Natural killer cell (primary cell): Measurements from ENCODE around the gene UQCC3. TPM values are rescaled to one million over a fixed set of nuclear protein-coding genes. Genes with fewer than 3 reads are reported as not detected.
A peak's percentile ranks its signal among the peaks of the same experiment; 100 is the strongest.

Source experiments
- ATAC-seq, 3 donors: fragments of 150-1000 bp in 2 of 3; fragments of 200-7000 bp in 1 of 3; cut with Tn5 transposase; 1 replicate in 1 of 3; 2 replicates in 2 of 3; pipeline ENCODE4 v1.10.0; 2021; ENCODE audit warnings: mild to moderate bottlenecking in 2 of 3, moderate library complexity in 2 of 3
- DNase-seq, 2 donors: peaks; one replicate each; pipeline versions ENCODE4 v3.0.0 to v3.0.0-alpha.2; 2013 to 2021; ENCODE audit warnings: mixed read lengths in 1 of 2
- H3K27ac ChIP-seq: one replicate; pipeline ENCODE4 v1.5.1; 2013; ENCODE audit warnings: mild to moderate bottlenecking, low read length
- H3K27me3 ChIP-seq: one replicate; pipeline ENCODE4 v1.6.1; 2013; ENCODE audit warnings: low read length; ENCODE audit not compliant: control insufficient read depth, insufficient read depth
- H3K36me3 ChIP-seq: one replicate; pipeline ENCODE4 v1.6.1; 2013; ENCODE audit warnings: low read length; ENCODE audit not compliant: control insufficient read depth, insufficient read depth
- H3K4me1 ChIP-seq: one replicate; pipeline ENCODE4 v1.6.1; 2013; ENCODE audit warnings: low read length; ENCODE audit not compliant: control insufficient read depth, insufficient read depth
- H3K4me3 ChIP-seq: one replicate; pipeline ENCODE4 v1.5.1; 2013; ENCODE audit warnings: low read length
- H3K9me3 ChIP-seq: one replicate; pipeline ENCODE4 v1.6.1; 2013; ENCODE audit warnings: low read length; ENCODE audit not compliant: control insufficient read depth, insufficient read depth
- H3K27ac Mint-ChIP-seq, 2 donors: one replicate each; pipeline ENCODE4 v1.8.0; 2022; ENCODE audit warnings: mild to moderate bottlenecking in 2 of 2, mixed read lengths in 2 of 2, moderate library complexity in 1 of 2
- H3K27me3 Mint-ChIP-seq, 2 donors: one replicate each; pipeline ENCODE4 v1.8.0; 2022; ENCODE audit warnings: low read depth in 2 of 2, mixed read lengths in 2 of 2
- H3K36me3 Mint-ChIP-seq: one replicate; pipeline ENCODE4 v1.8.0; 2022; ENCODE audit warnings: mixed read lengths
- H3K4me1 Mint-ChIP-seq, 2 donors: one replicate each; pipeline ENCODE4 v1.8.0; 2022; ENCODE audit warnings: mixed read lengths in 2 of 2
- H3K4me3 Mint-ChIP-seq: one replicate; pipeline ENCODE4 v1.8.0; 2022; ENCODE audit warnings: mild to moderate bottlenecking, moderate library complexity, mixed read lengths
- H3K9me3 Mint-ChIP-seq, 2 donors: one replicate each; pipeline ENCODE4 v1.8.0; 2022; ENCODE audit warnings: mixed read lengths in 2 of 2
- WGBS: methylation state at CpG from one replicate; pipeline ENCODE4 v1.1.7; 2013; ENCODE audit warnings: missing lambda C conversion rate; ENCODE audit not compliant: insufficient coverage; 5-methylcytosine and 5-hydroxymethylcytosine counted together
- intact Hi-C: fragments of 100-400 bp; cut with micrococcal nuclease; formaldehyde crosslinking; loops from one replicate; pipeline ENCODE4 v1.14.2; 2022
- total RNA-seq, 4 donors: library from RNA; stranded (reverse); fragments of 120-200 nt in 1 of 4; gene quantifications; one replicate each; pipeline versions ENCODE4 v1.2.3 to v1.2.4, GENCODE V29; 2013 to 2022
- TF ChIP-seq, protein P1 (sequence below): fragments of 200-600 bp; IDR thresholded peaks from one replicate; pipeline ENCODE4 v1.8.0; 2022; ENCODE audit warnings: antibody characterized with exemption

Gene UQCC3
- total RNA-seq, 3 donors from 2014 or later (not counting 1 experiment from before 2014, with no cell fraction given), result 3.9 to 5.2 (median 4.0) TPM

DNA sequence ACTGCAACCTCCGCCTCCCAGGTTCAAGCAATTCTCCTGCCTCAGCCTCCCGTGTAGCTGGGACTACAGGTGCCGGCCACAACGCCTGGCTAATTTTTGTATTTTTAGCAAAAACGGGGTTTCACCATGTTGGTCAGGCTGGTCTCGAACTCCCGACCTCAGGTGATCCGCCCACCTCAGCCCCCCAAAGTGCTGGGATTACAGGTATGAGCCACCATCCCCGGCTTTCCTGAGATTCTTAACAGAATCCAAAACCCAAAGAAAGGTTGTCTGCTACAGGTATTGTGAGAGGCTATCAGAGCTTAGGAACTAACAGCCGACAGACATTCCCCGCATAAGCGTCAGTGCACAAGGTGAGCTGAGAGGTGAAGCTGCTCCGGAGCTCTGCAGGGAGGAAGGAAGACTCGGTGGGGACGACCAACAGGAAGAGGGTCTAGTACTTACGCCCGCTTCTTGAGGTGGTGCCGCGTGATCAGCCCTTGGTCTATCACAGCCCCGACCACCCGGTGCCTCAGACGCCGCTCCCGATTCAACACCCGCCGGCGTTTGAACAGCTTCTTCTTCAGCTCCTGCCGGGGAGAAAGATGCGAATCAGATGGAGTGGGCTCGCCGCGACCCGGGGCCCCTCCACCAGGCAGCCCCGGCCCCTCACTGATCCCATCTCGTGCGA lies 6.9 kb upstream of the UQCC3 start:
- intact Hi-C loops, result loop anchor here (1.0 to 5.0 kb wide), 5 partner anchors 15 to 74 kb away; partner anchors contain the start of genes EML3, GANAB, HNRNPUL2 and ROM1
- Mint-ChIP-seq H3K9me3 (no peaks in the 10 kb centered on the region), H3K27ac (peak overlapping the region; percentile 87 to 95), H3K36me3 (no peaks in the 10 kb centered on the region), H3K27me3 (no peaks in the 10 kb centered on the region), H3K4me3 (peak overlapping the region; percentile 96), H3K4me1 (peaks cover 6 to 28% of the 10 kb centered on the region in 2 donors)
- H3K36me3 ChIP-seq, result peaks cover 14% of the 10 kb centered on the region
- no peaks in the 10 kb centered on the region for H3K27me3 ChIP-seq
- peak; percentile 33 to 45 (median 35) for ATAC-seq
- H3K27ac ChIP-seq, result peak overlapping the region; percentile 80
- no peaks in the 10 kb centered on the region for H3K9me3 ChIP-seq
- TF ChIP-seq, protein P1, sequence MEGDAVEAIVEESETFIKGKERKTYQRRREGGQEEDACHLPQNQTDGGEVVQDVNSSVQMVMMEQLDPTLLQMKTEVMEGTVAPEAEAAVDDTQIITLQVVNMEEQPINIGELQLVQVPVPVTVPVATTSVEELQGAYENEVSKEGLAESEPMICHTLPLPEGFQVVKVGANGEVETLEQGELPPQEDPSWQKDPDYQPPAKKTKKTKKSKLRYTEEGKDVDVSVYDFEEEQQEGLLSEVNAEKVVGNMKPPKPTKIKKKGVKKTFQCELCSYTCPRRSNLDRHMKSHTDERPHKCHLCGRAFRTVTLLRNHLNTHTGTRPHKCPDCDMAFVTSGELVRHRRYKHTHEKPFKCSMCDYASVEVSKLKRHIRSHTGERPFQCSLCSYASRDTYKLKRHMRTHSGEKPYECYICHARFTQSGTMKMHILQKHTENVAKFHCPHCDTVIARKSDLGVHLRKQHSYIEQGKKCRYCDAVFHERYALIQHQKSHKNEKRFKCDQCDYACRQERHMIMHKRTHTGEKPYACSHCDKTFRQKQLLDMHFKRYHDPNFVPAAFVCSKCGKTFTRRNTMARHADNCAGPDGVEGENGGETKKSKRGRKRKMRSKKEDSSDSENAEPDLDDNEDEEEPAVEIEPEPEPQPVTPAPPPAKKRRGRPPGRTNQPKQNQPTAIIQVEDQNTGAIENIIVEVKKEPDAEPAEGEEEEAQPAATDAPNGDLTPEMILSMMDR, result no peak
- peaks cover 28% of the 10 kb centered on the region for H3K4me1 ChIP-seq
- 2% methylated on average over 36 of the region's 36 CpGs for WGBS
- peak in 1 of 2 donors; percentile 78 for DNase-seq
- peak overlapping the region; percentile 87 for H3K4me3 ChIP-seq

DNA sequence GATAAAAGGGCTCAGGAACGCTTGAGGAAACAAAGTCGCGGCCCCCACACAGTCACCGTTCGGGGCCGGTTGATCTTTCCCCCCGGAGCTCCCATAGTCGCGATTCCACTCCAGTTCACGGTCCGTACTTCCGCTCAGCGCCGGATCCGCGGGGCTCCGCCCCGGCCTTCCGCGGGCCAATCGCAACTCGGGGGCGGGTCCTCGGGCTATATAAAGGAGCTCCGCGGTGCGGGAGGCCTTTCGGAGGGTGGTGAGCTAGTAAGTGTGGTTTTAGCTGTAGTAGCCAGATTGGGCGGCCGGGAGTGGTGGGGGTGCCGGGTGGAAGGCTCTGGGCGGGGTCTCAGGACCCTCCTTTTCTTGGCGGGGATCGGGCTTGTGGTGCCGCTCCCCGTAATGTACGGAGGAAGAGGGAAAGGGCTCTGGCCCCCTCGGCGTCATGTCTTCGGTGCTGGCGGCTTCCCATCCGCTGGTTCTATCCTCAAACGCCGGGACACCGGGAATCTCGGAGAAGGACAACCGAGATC lies 6.3 kb upstream of the UQCC3 start, which contains the start of the genes C11orf98 and CSKMT:
Gene C11orf98, minus strand, starts transcription at position 136 of the 524 bp plus-strand sequence. Its CDS starts 41 bp downstream, at position 95.
Gene CSKMT, plus strand, starts transcription at position 238 of the 524 bp plus-strand sequence. CDS start 568 bp downstream, outside the sequence.
- Histone ChIP-seq H3K36me3 (peaks cover 14% of the 10 kb centered on the region), H3K27ac (peak within 1 kb of the TSS; percentile 80), H3K27me3 (no peaks in the 10 kb centered on the region), H3K4me3 (peak within 1 kb of the TSS; percentile 87), H3K9me3 (no peaks in the 10 kb centered on the region), H3K4me1 (peaks cover 28% of the 10 kb centered on the region)
- H3K9me3 Mint-ChIP-seq, result no peaks in the 10 kb centered on the region
- WGBS, result under 1% methylated on average over 46 of the region's 47 CpGs
- H3K4me1 Mint-ChIP-seq, result peaks cover 6 to 29% of the 10 kb centered on the region in 2 donors
- intact Hi-C loops, result loop anchor here (2.0 to 5.0 kb wide), 4 partner anchors 18 to 74 kb away; partner anchors contain the start of genes EML3, GANAB, HNRNPUL2 and ROM1
- TF ChIP-seq, protein P1, result no peak
- no peaks in the 10 kb centered on the region for H3K27me3 Mint-ChIP-seq
- H3K4me3 Mint-ChIP-seq, result peak within 1 kb of the TSS; percentile 96
- H3K27ac Mint-ChIP-seq, result peak within 1 kb of the TSS; percentile 87 to 95
- DNase-seq (peak; percentile 96), ATAC-seq (peak; percentile 92 to 97 (median 95))
- no peaks in the 10 kb centered on the region for H3K36me3 Mint-ChIP-seq

DNA sequence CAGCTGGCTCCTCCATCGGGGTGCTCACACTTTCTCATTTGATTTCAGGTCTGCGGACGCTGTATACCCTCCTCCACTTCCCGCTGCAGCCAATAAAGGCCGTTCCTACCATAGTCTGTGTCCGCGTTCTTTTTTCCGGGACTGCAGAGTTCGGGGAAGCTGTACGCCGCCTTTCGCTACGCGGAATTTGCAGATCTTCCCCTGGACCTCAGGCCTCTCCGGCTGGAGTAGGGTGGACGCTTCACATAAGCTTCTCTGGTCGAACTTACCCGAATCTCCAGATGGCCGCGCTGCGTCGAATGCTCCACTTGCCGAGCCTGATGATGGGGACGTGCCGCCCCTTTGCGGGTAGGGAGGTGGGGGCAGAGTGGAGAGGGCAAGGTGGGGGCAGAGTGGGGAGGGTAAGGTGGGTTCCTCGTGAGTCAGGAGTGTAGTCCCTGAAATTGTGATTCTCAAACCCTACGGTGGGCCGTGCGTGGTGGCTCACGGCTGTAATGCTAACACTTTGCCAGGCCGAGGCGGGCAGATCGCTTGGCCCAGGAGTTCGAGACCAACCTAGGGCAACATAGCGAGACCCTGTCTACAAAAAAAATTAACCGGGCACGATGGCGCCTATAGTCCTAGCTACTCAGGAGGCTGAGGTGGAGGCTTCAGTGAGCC lies 5.7 kb upstream of the UQCC3 start:
- Histone ChIP-seq H3K27me3 (no peaks in the 10 kb centered on the region), H3K9me3 (no peaks in the 10 kb centered on the region), H3K4me3 (peak overlapping the region; percentile 87), H3K4me1 (peaks cover 32% of the 10 kb centered on the region), H3K36me3 (peaks cover 14% of the 10 kb centered on the region), H3K27ac (peak overlapping the region; percentile 80)
- Mint-ChIP-seq H3K36me3 (no peaks in the 10 kb centered on the region), H3K4me1 (peaks cover 9 to 32% of the 10 kb centered on the region in 2 donors), H3K9me3 (no peaks in the 10 kb centered on the region), H3K27me3 (no peaks in the 10 kb centered on the region), H3K27ac (peak overlapping the region; percentile 87 to 95), H3K4me3 (peak overlapping the region; percentile 96)
- WGBS, result 9% methylated on average over 39 of the region's 39 CpGs
- DNase-seq (peak; percentile 51 to 75), ATAC-seq (peak; percentile 30 to 53 (median 42))
- TF ChIP-seq, protein P1, result no peak
- intact Hi-C loops, result loop anchor here (2.0 to 5.0 kb wide), 4 partner anchors 19 to 75 kb away; partner anchors contain the start of genes EML3, GANAB, HNRNPUL2 and ROM1
